DMS79 (cell line): Measurements from ENCODE around the gene PTX3.

ENCODE experiments used
- DNase-seq: peaks from one replicate; lab custom pipeline; 2025; lab: John Stamatoyannopoulos, UW

The PTX3 gene

GRCh38 chr3:157423337-157423736, 13.3 kb upstream of the PTX3 start:
- no peak for DNase-seq

GRCh38 chr3:157427901-157428300, 8.7 kb upstream of the PTX3 start:
- no peak for DNase-seq

GRCh38 chr3:157428853-157429252, 7.8 kb upstream of the PTX3 start:
- DNase-seq = no peak

GRCh38 chr3:157429708-157430107, 6.9 kb upstream of the PTX3 start:
- no peak for DNase-seq

- no peak for DNase-seq
Observed at GRCh38 chr3:157438194-157438730, 1.6 kb downstream of the PTX3 start.

- no peak for DNase-seq
Observed at GRCh38 chr3:157441102-157441624, 4.5 kb downstream of the PTX3 start.

- DNase-seq = no peak
Observed at GRCh38 chr3:157442729-157443128, 6.1 kb downstream of the PTX3 start.

GRCh38 chr3:157443905-157444796, 7.5 kb downstream of the PTX3 start:
- no peak for DNase-seq

- no peak for DNase-seq
Observed at GRCh38 chr3:157444797-157445184, 8.1 kb downstream of the PTX3 start.

- no peak for DNase-seq
Observed at GRCh38 chr3:157445857-157446256, 9.2 kb downstream of the PTX3 start.

GRCh38 chr3:157447026-157447694, 10.5 kb downstream of the PTX3 start:
- no peak for DNase-seq

- no peak for DNase-seq
Observed at GRCh38 chr3:157452097-157452496, 15.4 kb downstream of the PTX3 start.

GRCh38 chr3:157453824-157454223, 17.2 kb downstream of the PTX3 start:
- no peak for DNase-seq

GRCh38 chr3:157459706-157460105, 23.1 kb downstream of the PTX3 start:
- no peak for DNase-seq

- no peak for DNase-seq
Observed at GRCh38 chr3:157460253-157460652, 23.6 kb downstream of the PTX3 start.

- DNase-seq = no peak
Observed at GRCh38 chr3:157463816-157464215, 27.2 kb downstream of the PTX3 start.

- no peak for DNase-seq
Observed at GRCh38 chr3:157464321-157464720, 27.7 kb downstream of the PTX3 start.

- DNase-seq = no peak
Observed at GRCh38 chr3:157465741-157466140, 29.1 kb downstream of the PTX3 start.

- DNase-seq = no peak
Observed at GRCh38 chr3:157467200-157467599, 30.6 kb downstream of the PTX3 start.

GRCh38 chr3:157469561-157470294, 33.1 kb downstream of the PTX3 start:
- no peak for DNase-seq

GRCh38 chr3:157471064-157471463, 34.4 kb downstream of the PTX3 start:
- DNase-seq = no peak

GRCh38 chr3:157472648-157473047, 36.0 kb downstream of the PTX3 start:
- no peak for DNase-seq
